Body of pancreas (tissue), 4 donors: Measurements from ENCODE around the gene SLC13A4. TPM values are rescaled to one million over a fixed set of nuclear protein-coding genes. Genes with fewer than 3 reads are reported as not detected.

Experiments
- ATAC-seq: fragments of 150-250 bp; one replicate; pipeline ENCODE4 v1.9.1; 2016
- DNase-seq, 4 donors: peaks; one replicate each; pipeline ENCODE4 v3.0.0-alpha.2; 2019
- H3K27ac ChIP-seq, 4 donors: fragments of 200-600 bp; sonication (generic); 1 replicate in 3 of 4; 2 replicates in 1 of 4; pipeline versions ENCODE4 v1.5.1 to v1.6.1; 2016 to 2019; ENCODE audit warnings: mild to moderate bottlenecking in 1 of 4, mixed read lengths in 1 of 4, moderate library complexity in 1 of 4
- H3K27me3 ChIP-seq, 2 donors: fragments of 200-600 bp; sonication (generic); one replicate each; pipeline ENCODE4 v1.6.0; 2016; ENCODE audit warnings: mild to moderate bottlenecking in 1 of 2
- H3K36me3 ChIP-seq, 2 donors: fragments of 200-600 bp; sonication (generic); replicated peaks in 1 of 2; 2 replicates each; pipeline ENCODE4 v1.5.1; 2016; ENCODE audit warnings: low read depth in 2 of 2; ENCODE audit not compliant: insufficient read depth in 1 of 2
- H3K4me1 ChIP-seq: fragments of 200-600 bp; sonication (generic); one replicate; pipeline ENCODE4 v1.6.0; 2016
- H3K4me3 ChIP-seq, 2 donors: fragments of 200-600 bp; sonication (generic); 1 replicate in 1 of 2; 2 replicates in 1 of 2; pipeline ENCODE4 v1.5.1; 2016 to 2019
- H3K9me3 ChIP-seq, 3 donors: fragments of 200-600 bp; sonication (generic); 1 replicate in 2 of 3; 2 replicates in 1 of 3; pipeline ENCODE4 v1.5.1; 2016
- POLR2A ChIP-seq, 3 donors: fragments of 450-650 bp; IDR thresholded peaks; one replicate each; pipeline ENCODE4 v1.6.1; 2016; ENCODE audit warnings: antibody characterized with exemption in 3 of 3, mild to moderate bottlenecking in 2 of 3
- WGBS, 2 donors: methylation state at CpG; one replicate each; pipeline ENCODE4 v1.1.5; 2017; 5-methylcytosine and 5-hydroxymethylcytosine counted together
- intact Hi-C: fragments of 100-400 bp; cut with DNase I; formaldehyde crosslinking; loops from one replicate; pipeline ENCODE4 v1.15.1; 2023
- total RNA-seq, 2 donors: library from RNA; depleted of rRNA; stranded (reverse); fragments of >200 nt; gene quantifications; one replicate each; pipeline ENCODE4 v1.1.0, GENCODE V29; 2016
- TF ChIP-seq, protein P1 (sequence below), 7 experiments: fragments of 450-650 bp in 4 of 7; fragments of 200-600 bp in 3 of 7; sonication (generic) in 3 of 7; IDR thresholded peaks; one replicate each; pipeline ENCODE4 v1.5.1; 2016 to 2019; ENCODE audit warnings: antibody characterized with exemption in 7 of 7

Gene SLC13A4
- total RNA-seq, 2 donors from 2014 or later: not detected

DNA sequence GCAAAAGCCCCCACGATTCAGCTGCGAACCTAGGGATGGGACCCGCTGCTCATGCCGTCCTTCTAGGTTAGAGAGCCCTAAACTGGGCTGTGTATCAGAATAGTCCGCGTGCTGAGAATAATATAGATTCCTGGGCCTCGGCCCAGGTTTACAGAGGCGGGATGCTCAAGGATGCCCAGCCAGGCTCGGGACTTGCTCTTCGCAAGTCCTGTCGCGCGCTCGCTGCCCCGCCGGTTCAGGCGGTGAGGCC is 65.9 kb downstream of the SLC13A4 start:
- peak overlapping the region; percentile 51 to 98 for H3K4me3 ChIP-seq
- no peaks in the 10 kb centered on the region for H3K36me3 ChIP-seq
- 6 to 11% methylated on average over 6 to 17 of the region's 17 CpGs for WGBS, 2 donors
- intact Hi-C loops: no loop called here
- H3K9me3 ChIP-seq: no peaks in the 10 kb centered on the region
- TF ChIP-seq POLR2A (IDR thresholded peaks at IDR 0.05): no peak
- TF ChIP-seq, protein P1, sequence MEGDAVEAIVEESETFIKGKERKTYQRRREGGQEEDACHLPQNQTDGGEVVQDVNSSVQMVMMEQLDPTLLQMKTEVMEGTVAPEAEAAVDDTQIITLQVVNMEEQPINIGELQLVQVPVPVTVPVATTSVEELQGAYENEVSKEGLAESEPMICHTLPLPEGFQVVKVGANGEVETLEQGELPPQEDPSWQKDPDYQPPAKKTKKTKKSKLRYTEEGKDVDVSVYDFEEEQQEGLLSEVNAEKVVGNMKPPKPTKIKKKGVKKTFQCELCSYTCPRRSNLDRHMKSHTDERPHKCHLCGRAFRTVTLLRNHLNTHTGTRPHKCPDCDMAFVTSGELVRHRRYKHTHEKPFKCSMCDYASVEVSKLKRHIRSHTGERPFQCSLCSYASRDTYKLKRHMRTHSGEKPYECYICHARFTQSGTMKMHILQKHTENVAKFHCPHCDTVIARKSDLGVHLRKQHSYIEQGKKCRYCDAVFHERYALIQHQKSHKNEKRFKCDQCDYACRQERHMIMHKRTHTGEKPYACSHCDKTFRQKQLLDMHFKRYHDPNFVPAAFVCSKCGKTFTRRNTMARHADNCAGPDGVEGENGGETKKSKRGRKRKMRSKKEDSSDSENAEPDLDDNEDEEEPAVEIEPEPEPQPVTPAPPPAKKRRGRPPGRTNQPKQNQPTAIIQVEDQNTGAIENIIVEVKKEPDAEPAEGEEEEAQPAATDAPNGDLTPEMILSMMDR (IDR thresholded peaks at IDR 0.05): no peak
- peaks cover 20% of the 10 kb centered on the region for H3K4me1 ChIP-seq
- H3K27ac ChIP-seq: peak overlapping the region; percentile 69 to 90 (median 86)
- no peaks in the 10 kb centered on the region for H3K27me3 ChIP-seq
- DNase-seq (no peak), ATAC-seq (no peak)

DNA sequence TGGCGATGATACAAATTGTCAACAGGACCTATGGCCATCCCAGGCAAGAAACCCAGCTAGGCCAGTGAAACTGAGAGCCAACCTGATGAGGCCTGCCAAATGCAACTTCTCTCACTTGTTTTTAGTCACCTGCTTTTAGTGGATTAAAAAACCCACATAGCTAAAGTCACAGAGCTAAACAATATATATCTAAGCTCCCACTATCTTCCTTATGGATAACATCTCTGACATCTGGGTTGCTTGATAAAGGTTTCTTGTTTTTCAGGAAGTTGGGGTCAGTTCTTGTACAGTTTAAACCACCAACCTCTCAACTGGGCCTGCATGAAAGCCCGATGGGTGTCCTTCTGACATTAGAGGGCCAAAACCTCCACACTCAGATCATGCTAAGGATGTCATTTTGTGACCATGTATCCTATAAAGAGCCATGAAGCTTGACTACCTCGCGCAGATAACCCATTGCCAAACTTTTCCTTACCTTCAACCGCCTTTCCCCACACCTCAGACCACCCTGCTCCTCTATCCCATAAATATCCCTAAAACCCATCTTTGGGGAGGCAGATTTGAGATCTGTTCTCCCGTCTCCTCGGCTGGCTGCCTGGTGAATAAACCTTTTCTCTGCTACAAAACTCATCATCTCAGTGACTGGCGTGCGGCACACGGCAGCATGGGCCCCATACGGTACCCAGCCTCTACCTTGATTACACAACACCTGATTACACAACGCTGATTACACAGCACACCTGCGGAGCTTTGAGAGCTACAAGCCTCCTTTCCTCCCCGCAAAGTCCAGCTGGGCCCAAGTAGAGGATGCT is 66.5 kb downstream of the SLC13A4 start:
- 32 to 42% methylated on average over 14 of the region's 14 CpGs for WGBS, 2 donors
- intact Hi-C loops: no loop called here
- no peaks in the 10 kb centered on the region for H3K27me3 ChIP-seq
- peak overlapping the region; percentile 51 to 98 for H3K4me3 ChIP-seq
- peak in 3 of 4 donors; percentile 49 to 57 (median 52) for DNase-seq
- no peaks in the 10 kb centered on the region for H3K36me3 ChIP-seq
- H3K9me3 ChIP-seq: no peaks in the 10 kb centered on the region
- peak overlapping the region; percentile 69 to 90 (median 86) for H3K27ac ChIP-seq
- peak; percentile 59 for ATAC-seq
- peaks cover 20% of the 10 kb centered on the region for H3K4me1 ChIP-seq
- TF ChIP-seq, protein P1 (IDR thresholded peaks at IDR 0.05): no peak
- TF ChIP-seq POLR2A (IDR thresholded peaks at IDR 0.05): no peak

DNA sequence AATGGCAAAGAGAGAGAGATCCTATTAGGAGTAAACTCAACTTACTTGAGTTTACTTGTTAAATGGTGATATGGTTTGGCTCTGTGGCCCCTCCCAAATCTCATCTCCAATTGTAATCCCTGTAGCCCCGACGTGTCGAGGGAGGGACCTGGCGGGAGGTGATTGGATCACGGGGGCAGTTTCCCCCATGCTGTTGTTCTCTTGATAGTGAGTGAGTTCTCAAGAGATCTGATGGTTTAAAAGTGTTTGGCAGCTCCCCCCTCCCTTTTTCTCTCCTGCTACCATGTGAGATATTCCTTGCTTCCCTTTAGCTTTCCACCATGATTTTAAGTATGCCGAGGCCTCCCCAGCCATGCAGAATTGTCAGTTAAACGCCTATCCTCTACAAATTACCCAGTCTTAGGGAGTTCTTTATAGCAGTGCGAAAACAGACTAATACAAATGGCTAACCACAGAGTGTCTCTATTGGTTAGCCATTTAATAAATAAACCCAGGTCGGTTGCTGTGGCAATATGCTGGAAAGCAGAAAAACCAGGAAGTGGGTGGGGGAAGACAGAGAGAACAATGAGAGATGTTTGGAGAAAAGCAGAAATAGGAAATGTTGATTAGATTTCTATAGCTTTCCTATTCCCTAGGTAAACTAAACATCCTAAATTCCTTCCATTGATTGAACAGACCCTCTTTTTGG is 68.7 kb downstream of the SLC13A4 start:
- ATAC-seq: no peak
- H3K4me1 ChIP-seq: peaks cover 20% of the 10 kb centered on the region
- H3K36me3 ChIP-seq: no peaks in the 10 kb centered on the region
- TF ChIP-seq, protein P1 (IDR thresholded peaks at IDR 0.05): no peak
- TF ChIP-seq POLR2A (IDR thresholded peaks at IDR 0.05): no peak
- WGBS, 2 donors: 50 to 68% methylated on average over 9 of the region's 9 CpGs
- H3K27me3 ChIP-seq: no peaks in the 10 kb centered on the region
- no peak overlapping the region for H3K4me3 ChIP-seq
- intact Hi-C loops: no loop called here
- no peaks in the 10 kb centered on the region for H3K9me3 ChIP-seq
- H3K27ac ChIP-seq: no peak overlapping the region
- DNase-seq: no peak

DNA sequence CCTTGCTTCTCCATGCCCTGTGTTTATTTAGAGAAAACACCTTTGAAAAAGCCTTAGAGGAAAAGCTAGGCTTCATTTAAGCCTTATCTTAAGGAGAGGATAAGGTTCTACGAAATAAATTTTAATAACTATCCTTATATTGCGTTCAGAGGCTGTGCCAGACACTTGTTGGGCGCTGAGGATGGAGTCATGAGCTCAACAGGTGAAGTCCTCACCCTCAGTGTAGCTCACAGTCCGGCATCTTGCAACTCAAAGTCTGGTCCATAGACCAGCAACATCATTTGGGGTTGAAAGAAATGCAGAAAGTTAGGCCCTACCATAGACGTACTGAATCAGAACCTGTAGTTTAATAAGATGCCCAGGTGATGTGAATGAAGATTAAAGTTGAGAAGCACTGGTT is 69.4 kb downstream of the SLC13A4 start:
- intact Hi-C loops: no loop called here
- no peak for ATAC-seq

More for the DNA sequence above, 69.4 kb downstream of the SLC13A4 start:
- no peak for DNase-seq
- no peaks in the 10 kb centered on the region for H3K9me3 ChIP-seq
- 77 to 86% methylated on average over 5 of the region's 5 CpGs for WGBS, 2 donors
- no peak overlapping the region for H3K27ac ChIP-seq
- H3K36me3 ChIP-seq: no peaks in the 10 kb centered on the region
- no peak overlapping the region for H3K4me3 ChIP-seq
- H3K27me3 ChIP-seq: no peaks in the 10 kb centered on the region
- peaks cover 14% of the 10 kb centered on the region for H3K4me1 ChIP-seq
- TF ChIP-seq, protein P1 (IDR thresholded peaks at IDR 0.05): no peak
- no peak for TF ChIP-seq POLR2A (IDR thresholded peaks at IDR 0.05)
